Stimulated activated CD8-positive, alpha-beta memory T cell treated with anti-CD3 and anti-CD28 coated beads, Interleukin-12 subunit alpha, Interleukin-12 subunit beta, amount 100 ng/mL, for 24 hours (primary cell): ENCODE results near the gene KIAA0513.

Source experiments
- DNase-seq: peaks from one replicate; pipeline ENCODE4 v3.0.0-alpha.2; 2020; ENCODE audit errors: extremely low read depth

Gene KIAA0513

DNA sequence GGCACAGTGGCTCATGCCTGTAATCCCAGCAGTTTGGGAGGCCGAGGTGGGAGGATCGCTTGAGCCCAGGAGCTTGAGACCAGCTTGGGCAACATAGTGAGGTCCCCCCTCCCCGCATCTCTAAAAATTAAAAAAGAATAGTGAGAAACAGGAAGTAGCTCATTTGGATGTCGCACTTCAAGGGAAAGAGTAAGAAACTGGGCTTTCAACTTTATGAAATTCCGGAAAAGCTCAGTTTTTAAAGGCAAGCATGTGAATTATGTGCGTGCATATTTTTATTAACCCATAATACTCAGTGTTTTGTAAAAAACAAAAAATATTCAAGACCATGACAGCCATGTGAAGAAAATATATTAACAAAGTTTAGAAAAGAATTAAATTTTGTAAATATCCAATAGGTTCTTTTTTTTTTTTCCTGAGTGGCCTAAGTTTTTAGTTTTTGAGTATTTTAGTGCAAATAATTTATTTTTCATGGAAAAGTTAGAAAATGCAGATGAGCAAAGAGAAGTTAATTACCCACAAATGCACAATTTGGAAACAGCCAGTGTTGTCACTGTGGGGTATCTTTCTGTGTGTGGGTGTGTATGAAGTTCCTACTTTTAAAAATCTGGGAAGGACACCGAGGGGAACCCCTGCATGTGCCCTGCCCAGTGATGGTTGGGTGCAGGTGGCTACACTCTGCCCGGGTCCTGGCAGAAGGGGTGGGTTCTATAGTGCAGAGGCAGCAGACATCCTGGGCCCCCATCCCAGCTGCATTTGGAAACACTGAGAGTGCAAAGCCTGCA, 44.7 kb downstream of the KIAA0513 start:
- no peak for DNase-seq

- no peak for DNase-seq
These were observed 45.4 kb downstream of the KIAA0513 start for GRCh38 chr16:85072947-85073346.

DNA sequence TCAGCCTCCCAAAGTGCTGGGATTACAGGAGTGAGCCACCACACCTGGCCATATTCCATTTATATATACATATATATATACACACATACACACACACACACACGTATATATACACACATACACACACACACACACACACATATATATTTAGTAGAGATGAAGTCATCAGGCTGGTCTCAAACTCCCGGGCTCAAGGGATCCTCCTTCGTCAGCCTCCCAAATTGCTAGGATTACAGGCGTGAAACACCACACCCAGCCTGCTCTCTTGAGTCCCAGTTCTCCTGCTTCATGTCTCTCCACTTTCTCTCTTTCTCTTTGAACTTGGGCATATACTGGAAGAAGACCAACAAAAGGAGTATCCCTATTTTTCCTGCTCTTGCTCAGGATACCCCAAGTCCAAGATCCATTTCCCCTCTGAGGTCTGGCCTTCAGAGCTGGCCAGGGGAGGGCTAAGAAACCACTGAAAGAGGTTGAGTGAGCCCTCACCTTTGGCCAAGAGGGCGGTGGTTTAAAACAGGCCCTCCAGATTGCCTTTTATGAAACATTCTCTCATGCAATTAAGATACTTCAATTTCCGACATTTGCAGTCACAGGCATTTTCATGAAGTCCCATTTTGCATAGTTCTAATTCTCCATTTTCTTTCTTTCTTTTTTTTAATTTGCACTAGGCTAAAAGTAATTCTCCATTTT, 46.8 kb downstream of the KIAA0513 start:
- DNase-seq, result no peak

DNA sequence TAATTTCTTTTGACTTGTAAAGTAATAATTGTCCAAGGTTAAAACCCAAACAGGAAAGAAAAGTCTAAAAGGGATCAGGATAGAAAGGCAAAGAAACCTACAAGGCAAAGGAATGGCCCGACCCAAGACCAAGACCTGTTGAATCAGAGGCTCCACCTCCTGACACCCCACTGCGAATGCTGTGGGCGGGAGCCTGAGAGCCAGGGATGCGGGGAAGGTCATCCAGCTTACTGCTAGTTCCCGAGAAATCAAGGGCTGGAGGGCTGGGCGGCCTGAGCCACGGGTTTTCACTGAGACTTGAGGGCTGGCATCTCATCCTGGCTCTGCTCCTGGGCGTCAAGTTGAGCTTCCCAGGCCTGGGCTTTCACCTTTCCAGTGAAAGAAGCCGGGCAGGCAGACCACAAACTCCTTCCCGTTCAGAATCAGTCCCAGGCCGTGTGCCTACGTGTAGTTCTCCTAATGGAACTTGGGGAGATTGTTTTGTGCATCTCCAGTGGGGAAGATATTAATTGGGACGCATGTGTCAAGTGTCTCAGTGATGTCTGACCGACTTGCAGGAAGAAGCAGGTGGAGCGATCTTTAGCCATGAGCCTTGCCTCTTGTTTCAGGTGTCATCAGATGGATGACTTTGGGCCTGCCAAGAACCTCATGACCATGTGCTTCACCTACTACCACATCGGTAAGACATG, 47.8 kb downstream of the KIAA0513 start:
- no peak for DNase-seq

DNA sequence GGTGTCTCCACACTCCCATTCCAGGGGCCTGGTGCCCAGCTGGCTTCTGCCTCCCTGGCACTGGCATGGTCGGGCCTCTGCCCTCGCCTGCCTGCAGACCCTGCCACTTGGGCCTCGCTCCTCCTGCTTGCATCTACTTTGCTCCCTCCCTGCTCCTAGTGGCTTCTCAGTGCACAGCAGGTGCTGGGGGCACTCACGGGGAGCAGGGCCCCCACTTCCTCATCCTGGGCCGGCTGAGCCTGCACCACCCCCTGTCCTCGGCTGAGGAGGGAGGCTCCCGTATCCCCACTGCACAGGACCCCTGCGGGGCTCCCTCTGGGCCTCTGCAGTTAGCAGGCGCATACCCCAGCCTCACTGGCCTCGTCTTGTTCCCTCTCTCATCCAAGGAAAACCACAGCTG, 49.4 kb downstream of the KIAA0513 start:
- DNase-seq, result no peak

GRCh38 chr16:85077576-85078125, 50.1 kb downstream of the KIAA0513 start:
- DNase-seq, result no peak

- DNase-seq, result no peak
These were observed 50.6 kb downstream of the KIAA0513 start for GRCh38 chr16:85078226-85078625.

- DNase-seq, result no peak
These were observed 51.4 kb downstream of the KIAA0513 start for GRCh38 chr16:85078952-85079351.

- DNase-seq, result no peak
These were observed 52.4 kb downstream of the KIAA0513 start for GRCh38 chr16:85079785-85080570.

- no peak for DNase-seq
These were observed 53.4 kb downstream of the KIAA0513 start for GRCh38 chr16:85081038-85081437.

DNA sequence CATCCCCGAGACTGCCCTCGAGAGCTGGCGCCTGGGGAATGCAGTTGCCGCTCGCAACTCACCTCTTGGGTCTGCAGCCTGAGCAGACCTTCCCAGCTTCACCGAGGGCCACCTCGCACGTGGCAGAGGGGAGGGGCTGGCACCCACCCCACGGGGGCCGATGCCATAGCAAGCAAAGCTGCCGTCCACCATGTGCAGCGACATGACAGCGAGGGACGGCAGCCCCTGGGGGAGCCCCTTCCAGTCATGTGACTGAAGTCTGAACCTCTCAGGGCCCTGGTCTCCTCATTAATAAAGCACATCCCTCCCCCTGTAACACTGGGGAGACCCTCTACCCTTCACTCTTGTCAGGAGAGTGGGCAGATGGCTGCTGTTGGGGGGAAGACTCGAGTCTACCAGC, 54.2 kb downstream of the KIAA0513 start:
- DNase-seq, result no peak

DNA sequence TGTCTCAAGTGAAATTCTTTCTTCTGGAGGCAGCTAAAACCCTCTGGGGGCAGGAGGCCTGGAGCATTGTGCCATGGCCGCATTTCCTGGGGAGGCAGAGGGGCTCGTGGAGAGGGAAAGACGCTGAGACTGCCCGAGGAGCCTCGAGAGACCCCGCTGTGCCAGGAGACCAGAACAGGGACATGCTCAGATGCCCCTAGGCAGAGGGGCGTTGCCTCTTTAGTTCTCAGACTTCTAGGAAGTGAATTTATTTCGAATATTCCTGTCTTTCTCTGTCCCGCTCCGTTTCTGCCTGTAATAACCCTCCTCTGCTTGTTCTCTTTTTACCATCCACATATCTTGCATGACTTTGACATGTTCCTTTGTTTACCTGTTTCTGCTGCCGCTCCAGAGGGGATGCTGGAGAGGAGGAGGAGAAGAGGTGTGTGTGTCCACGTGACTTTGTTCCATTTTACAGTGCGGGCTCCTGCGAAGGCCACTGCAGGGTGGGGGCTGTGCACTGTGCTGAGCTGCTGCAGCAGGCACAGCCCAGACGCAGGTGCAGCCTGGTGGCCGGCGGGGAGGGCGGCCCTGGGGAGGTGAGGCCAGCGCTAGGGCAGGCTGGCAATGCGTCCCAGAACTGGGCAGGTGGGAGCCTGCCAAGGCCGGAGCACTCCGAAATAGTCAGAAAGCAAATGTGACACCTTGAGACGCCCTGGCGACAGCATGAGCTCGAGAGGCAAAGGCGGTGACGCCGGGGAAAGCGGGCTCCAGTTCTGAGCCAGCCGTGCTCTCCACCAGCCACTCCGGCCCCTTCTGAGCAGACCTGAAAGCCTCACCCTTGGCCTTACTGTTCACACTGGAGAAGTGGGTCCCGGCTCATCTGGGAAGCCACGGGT, 54.8 kb downstream of the KIAA0513 start:
- DNase-seq, result no peak

DNA sequence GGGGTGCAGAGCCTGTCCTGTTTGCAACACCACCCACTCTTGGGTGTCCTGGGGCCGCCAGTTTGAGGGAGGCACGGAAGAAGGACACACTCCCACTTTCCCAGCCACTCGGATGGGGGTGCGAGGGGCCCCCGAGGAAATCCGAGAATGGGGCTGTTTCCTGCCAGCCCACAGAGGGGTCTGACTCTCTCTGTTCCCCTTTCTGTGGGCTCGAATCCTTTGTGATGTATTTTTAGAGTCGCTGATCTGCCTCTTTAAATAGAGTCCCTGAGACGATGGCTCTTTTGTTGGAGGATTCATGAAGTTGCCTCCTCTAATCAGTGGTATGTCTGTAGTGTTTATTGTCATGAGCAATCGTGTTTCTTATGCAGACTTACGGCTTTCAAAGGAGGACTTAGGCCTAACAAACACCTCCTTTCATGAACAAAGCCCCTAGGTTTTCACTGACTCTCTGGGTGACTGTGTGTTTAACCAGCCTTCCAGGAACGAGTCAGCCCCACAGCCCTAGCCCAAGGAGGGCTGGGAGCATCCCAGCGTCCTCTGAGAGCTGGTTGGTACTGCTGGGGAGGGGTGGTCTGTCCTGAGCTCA, 55.5 kb downstream of the KIAA0513 start:
- DNase-seq, result no peak

DNA sequence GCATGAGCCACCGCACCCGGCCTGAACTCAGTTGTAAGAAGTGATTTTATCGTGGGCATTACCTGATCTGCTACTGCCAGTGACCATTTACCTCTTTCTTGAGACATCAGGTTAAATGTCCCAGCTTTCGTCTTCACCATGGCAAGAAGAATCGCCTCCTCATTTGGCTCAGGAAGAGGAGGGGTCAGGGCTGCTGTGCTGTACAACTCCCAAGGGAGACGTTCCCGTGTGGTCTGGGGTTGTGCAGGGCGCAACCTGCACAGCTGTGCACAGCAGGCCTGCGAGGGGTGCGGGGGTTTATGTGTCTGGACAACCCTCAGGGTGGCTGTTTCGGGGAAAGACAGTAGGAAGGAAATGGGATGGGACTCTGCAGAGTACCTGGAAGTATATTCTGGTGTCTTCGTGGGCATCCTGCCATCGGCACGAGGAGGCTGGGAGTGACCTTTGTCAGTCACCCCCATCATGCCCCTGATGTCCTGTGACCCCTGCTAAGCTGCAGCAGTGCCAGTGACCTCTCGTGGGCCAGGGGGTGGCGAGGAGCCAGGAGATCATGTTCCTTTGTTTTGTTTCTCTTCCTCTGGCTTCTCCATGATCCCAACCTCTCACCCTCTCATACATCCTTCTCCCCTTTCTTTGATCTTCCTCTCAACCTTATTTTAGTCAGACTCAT, 57.4 kb downstream of the KIAA0513 start:
- DNase-seq, result no peak

DNA sequence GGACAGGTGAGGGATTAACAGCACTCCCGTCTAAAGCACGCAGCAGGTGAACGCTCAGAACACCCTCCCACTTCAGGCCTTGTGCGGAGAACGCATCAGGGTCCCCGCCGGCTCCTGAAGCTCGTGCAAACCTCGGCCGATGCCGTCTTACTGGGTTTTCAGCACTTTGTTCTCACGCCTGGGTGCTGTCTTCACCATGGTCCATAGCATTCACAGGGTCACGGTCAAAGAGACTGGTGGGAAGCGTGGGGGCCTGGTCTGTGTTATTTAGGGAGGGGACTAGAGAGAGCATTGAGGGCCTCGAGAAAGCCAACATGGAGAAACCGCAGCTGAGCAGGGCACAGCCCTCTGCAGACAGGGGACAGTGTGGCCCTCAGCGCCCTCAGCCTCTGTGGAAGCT, 58.1 kb downstream of the KIAA0513 start:
- DNase-seq, result no peak

DNA sequence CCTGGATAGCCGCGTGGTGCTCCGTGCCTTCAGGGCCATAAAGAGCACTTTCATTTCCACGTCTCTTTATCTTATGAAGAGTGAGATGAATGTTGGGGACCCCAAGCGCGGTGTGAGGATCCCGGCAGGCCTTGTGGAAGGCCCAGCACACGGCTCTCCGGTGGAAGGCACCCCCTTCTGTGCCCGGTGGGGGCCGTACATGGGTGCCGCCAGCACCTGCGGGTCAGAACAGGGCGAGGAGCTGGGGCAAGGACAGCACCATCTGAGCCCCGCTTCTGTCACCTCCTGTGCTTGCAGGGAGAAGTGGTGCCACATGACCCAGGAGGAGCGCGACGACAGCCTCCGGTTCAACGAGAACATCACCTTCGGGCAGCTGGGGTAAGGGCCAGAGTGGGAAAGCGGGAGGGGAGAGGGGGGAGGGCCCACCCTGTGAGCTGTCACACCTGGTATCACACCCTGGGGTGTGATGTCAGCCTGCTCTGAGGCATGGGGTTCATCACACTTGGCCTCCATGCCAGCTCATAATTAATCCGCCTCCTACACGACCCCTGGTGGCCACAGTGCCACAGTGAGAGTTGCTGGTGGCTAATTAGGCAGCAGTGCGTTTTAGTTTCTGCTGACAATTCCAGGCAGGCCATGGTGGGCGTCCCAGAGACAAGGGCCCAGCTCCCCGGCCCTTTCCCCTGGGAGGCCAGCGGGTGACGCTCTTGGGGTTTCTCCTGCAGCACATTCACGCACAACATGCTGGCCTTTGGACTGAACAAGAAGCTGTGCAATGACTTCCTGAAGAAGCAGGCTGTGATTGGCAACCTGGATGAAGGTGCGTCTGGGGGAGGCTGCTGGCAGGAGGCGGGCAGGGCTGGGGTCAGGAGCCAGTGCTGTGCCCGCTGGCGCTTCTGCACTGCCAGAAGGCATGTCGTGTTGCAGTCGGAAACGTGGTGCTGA, 59.0 kb downstream of the KIAA0513 start:
- DNase-seq, result peak; percentile 49

GRCh38 chr16:85087899-85088569, 60.4 kb downstream of the KIAA0513 start:
- DNase-seq, result no peak

DNA sequence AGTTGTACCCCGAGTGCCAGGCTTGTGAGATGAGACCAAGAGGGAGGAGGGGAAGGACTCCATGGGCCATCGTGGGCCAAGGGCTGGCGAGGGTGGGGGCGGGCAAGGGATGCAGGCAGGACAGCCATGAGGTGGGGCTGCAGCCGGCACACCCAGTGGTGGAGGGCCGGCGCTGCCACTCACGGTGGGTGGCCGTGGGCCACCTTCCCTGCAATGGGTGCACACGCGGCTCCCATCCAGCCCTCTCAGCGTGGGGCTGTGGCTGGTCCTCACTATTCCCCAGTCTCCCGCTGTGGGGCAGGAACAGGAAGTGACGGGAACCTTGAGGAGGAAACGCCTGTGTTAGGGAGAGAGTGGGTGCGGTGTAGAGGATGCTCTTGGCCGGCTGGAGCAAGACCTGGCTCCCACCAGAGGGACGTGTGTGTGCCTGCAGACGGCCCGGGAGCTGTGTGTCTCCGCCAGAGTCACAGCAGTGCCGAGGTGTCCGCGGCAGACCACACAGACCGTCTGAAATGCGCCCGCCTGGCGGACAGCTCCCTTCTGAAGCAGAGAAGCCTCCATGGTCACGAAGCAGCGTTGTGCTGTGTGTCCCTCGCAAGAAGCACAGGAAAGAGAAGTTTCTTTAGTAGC, 61.1 kb downstream of the KIAA0513 start:
- no peak for DNase-seq
